ENCODE data around the gene KCTD1.

The KCTD1 gene

GRCh38 chr18:26538524-26538923, 9.8 kb downstream of the KCTD1 start:
- Histone ChIP-seq H2BK12ac (ENCODE audit: low read length) (no peak overlapping the region), H3K4me3 (ENCODE audit: low read length in 2 of 2) (no peak overlapping the region), H2BK5ac (ENCODE audit: low read length) (no peak overlapping the region), H3K4ac (ENCODE audit: low read length) (no peak overlapping the region), H3K9ac (ENCODE audit: low read depth, low read length, poor library complexity) (no peak overlapping the region), H3K9me3 (replicated peaks in 1 of 2; ENCODE audit: control insufficient read depth in 2 of 2, insufficient read depth in 1 of 2, low read depth in 1 of 2, low read length in 2 of 2) (no peaks in the 10 kb centered on the region), H3K4me1 (ENCODE audit: control insufficient read depth in 2 of 2, insufficient read depth in 1 of 2, low read depth in 1 of 2, low read length in 2 of 2) (peaks cover 0 to 7% of the 10 kb centered on the region in 2 donors), H3K27ac (replicated peaks; ENCODE audit: low read length) (no peak overlapping the region), H2BK120ac (ENCODE audit: low read depth, low read length) (no peak overlapping the region), H3K27me3 (ENCODE audit: control insufficient read depth in 3 of 3, insufficient read depth in 3 of 3, low read depth in 1 of 3, low read length in 3 of 3) (no peaks in the 10 kb centered on the region), H3K23ac (ENCODE audit: low read depth, low read length, poor library complexity) (no peak overlapping the region), H3K18ac (ENCODE audit: low read length) (no peak overlapping the region), H4K91ac (ENCODE audit: low read depth, low read length, poor library complexity) (no peak overlapping the region), H2BK15ac (ENCODE audit: low read length) (no peak overlapping the region), H3K14ac (ENCODE audit: low read length) (no peak overlapping the region), H4K8ac (ENCODE audit: low read depth, low read length) (no peak overlapping the region), H3K36me3 (replicated peaks in 1 of 2; ENCODE audit: control insufficient read depth in 2 of 2, insufficient read depth in 2 of 2, low read length in 2 of 2) (peaks cover 0 to 19% of the 10 kb centered on the region in 2 donors), H3K79me1 (ENCODE audit: low read depth, low read length) (no peaks in the 10 kb centered on the region), H2AK5ac (ENCODE audit: low read depth, low read length) (no peak overlapping the region), H2AFZ (ENCODE audit: low read length) (no peak overlapping the region), H3K4me2 (ENCODE audit: insufficient read depth, low read length, poor library complexity, severe bottlenecking) (no peak overlapping the region)
- no peak for DNase-seq (ENCODE audit: low spot score)
- WGBS, 2 donors (ENCODE audit: extremely low coverage in 2 of 2, insufficient read length in 2 of 2, insufficient replicate concordance in 1 of 2), result no CpG with 5 or more reads among the region's 2 CpGs

- H3K18ac ChIP-seq (ENCODE audit: low read length), result no peak overlapping the region
- H3K14ac ChIP-seq (ENCODE audit: low read length), result no peak overlapping the region
- no peak overlapping the region for H2BK5ac ChIP-seq (ENCODE audit: low read length)
- peaks cover 0 to 16% of the 10 kb centered on the region in 2 donors for H3K36me3 ChIP-seq (replicated peaks in 1 of 2; ENCODE audit: control insufficient read depth in 2 of 2, insufficient read depth in 2 of 2, low read length in 2 of 2)
- H3K9ac ChIP-seq (ENCODE audit: low read depth, low read length, poor library complexity), result no peak overlapping the region
- no peak overlapping the region for H2BK12ac ChIP-seq (ENCODE audit: low read length)
- no peak overlapping the region for H3K4me3 ChIP-seq (ENCODE audit: low read length in 2 of 2)
- H3K4ac ChIP-seq (ENCODE audit: low read length), result no peak overlapping the region
- H3K4me1 ChIP-seq (ENCODE audit: control insufficient read depth in 2 of 2, insufficient read depth in 1 of 2, low read depth in 1 of 2, low read length in 2 of 2), result peaks cover 3 to 7% of the 10 kb centered on the region in 2 donors
- no peak overlapping the region for H2BK15ac ChIP-seq (ENCODE audit: low read length)
- H3K4me2 ChIP-seq (ENCODE audit: insufficient read depth, low read length, poor library complexity, severe bottlenecking), result no peak overlapping the region
- DNase-seq (ENCODE audit: low spot score), result no peak
- no CpG with 5 or more reads among the region's 4 CpGs for WGBS, 2 donors (ENCODE audit: extremely low coverage in 2 of 2, insufficient read length in 2 of 2, insufficient replicate concordance in 1 of 2)
- H2BK120ac ChIP-seq (ENCODE audit: low read depth, low read length), result no peak overlapping the region
- H3K23ac ChIP-seq (ENCODE audit: low read depth, low read length, poor library complexity), result no peak overlapping the region
- no peaks in the 10 kb centered on the region for H3K79me1 ChIP-seq (ENCODE audit: low read depth, low read length)
- no peaks in the 10 kb centered on the region for H3K27me3 ChIP-seq (ENCODE audit: control insufficient read depth in 3 of 3, insufficient read depth in 3 of 3, low read depth in 1 of 3, low read length in 3 of 3)
- no peak overlapping the region for H4K8ac ChIP-seq (ENCODE audit: low read depth, low read length)
- no peak overlapping the region for H4K91ac ChIP-seq (ENCODE audit: low read depth, low read length, poor library complexity)
- H2AK5ac ChIP-seq (ENCODE audit: low read depth, low read length), result no peak overlapping the region
- H3K27ac ChIP-seq (replicated peaks; ENCODE audit: low read length), result no peak overlapping the region
- H2AFZ ChIP-seq (ENCODE audit: low read length), result no peak overlapping the region
- no peaks in the 10 kb centered on the region for H3K9me3 ChIP-seq (replicated peaks in 1 of 2; ENCODE audit: control insufficient read depth in 2 of 2, insufficient read depth in 1 of 2, low read depth in 1 of 2, low read length in 2 of 2)
These were observed 11.7 kb downstream of the KCTD1 start for GRCh38 chr18:26536664-26537063.

GRCh38 chr18:26536032-26536431, 12.3 kb downstream of the KCTD1 start:
- H2AK5ac ChIP-seq (ENCODE audit: low read depth, low read length), result no peak overlapping the region
- no peak for DNase-seq (ENCODE audit: low spot score)
- H2AFZ ChIP-seq (ENCODE audit: low read length), result no peak overlapping the region
- no peak overlapping the region for H4K8ac ChIP-seq (ENCODE audit: low read depth, low read length)
- no peak overlapping the region for H4K91ac ChIP-seq (ENCODE audit: low read depth, low read length, poor library complexity)
- H3K4ac ChIP-seq (ENCODE audit: low read length), result no peak overlapping the region
- no peak overlapping the region for H3K4me2 ChIP-seq (ENCODE audit: insufficient read depth, low read length, poor library complexity, severe bottlenecking)
- no peak overlapping the region for H3K9ac ChIP-seq (ENCODE audit: low read depth, low read length, poor library complexity)
- no peak overlapping the region for H3K4me3 ChIP-seq (ENCODE audit: low read length in 2 of 2)
- no peak overlapping the region for H2BK15ac ChIP-seq (ENCODE audit: low read length)
- H3K27me3 ChIP-seq (ENCODE audit: control insufficient read depth in 3 of 3, insufficient read depth in 3 of 3, low read depth in 1 of 3, low read length in 3 of 3), result no peaks in the 10 kb centered on the region
- no peak overlapping the region for H3K23ac ChIP-seq (ENCODE audit: low read depth, low read length, poor library complexity)
- H3K36me3 ChIP-seq (replicated peaks in 1 of 2; ENCODE audit: control insufficient read depth in 2 of 2, insufficient read depth in 2 of 2, low read length in 2 of 2), result peaks cover 0 to 16% of the 10 kb centered on the region in 2 donors
- no peaks in the 10 kb centered on the region for H3K9me3 ChIP-seq (replicated peaks in 1 of 2; ENCODE audit: control insufficient read depth in 2 of 2, insufficient read depth in 1 of 2, low read depth in 1 of 2, low read length in 2 of 2)
- H3K27ac ChIP-seq (replicated peaks; ENCODE audit: low read length), result no peak overlapping the region
- no peak overlapping the region for H3K18ac ChIP-seq (ENCODE audit: low read length)
- no peak overlapping the region for H2BK12ac ChIP-seq (ENCODE audit: low read length)
- no peaks in the 10 kb centered on the region for H3K79me1 ChIP-seq (ENCODE audit: low read depth, low read length)
- no peak overlapping the region for H2BK5ac ChIP-seq (ENCODE audit: low read length)
- WGBS, 2 donors (ENCODE audit: extremely low coverage in 2 of 2, insufficient read length in 2 of 2, insufficient replicate concordance in 1 of 2), result no CpG with 5 or more reads among the region's 1 CpG
- H3K14ac ChIP-seq (ENCODE audit: low read length), result no peak overlapping the region
- H2BK120ac ChIP-seq (ENCODE audit: low read depth, low read length), result no peak overlapping the region
- H3K4me1 ChIP-seq (ENCODE audit: control insufficient read depth in 2 of 2, insufficient read depth in 1 of 2, low read depth in 1 of 2, low read length in 2 of 2), result peaks cover 4 to 7% of the 10 kb centered on the region in 2 donors

DNA sequence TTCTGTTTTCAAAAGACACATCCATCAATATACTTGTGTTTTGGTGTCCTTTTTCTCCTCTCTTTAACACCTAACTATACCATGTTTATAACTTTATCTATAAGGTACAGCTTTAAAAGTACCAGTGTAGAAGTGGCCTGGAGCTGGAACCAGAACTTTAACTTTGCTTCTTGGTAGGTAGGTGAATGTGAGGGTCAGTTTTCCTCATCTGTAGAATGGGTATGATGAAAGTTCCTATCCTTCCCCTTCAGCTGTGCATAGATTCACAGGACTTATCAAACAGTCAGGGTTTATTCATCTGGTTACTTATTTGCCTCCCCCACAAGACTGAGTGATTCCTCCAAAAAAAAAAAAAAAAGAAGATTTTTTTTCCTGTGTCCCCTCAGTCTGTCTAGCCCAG, 12.7 kb downstream of the KCTD1 start:
- Histone ChIP-seq H3K27me3 (ENCODE audit: control insufficient read depth in 3 of 3, insufficient read depth in 3 of 3, low read depth in 1 of 3, low read length in 3 of 3) (no peaks in the 10 kb centered on the region), H3K18ac (ENCODE audit: low read length) (no peak overlapping the region), H3K4me3 (ENCODE audit: low read length in 2 of 2) (no peak overlapping the region), H4K91ac (ENCODE audit: low read depth, low read length, poor library complexity) (no peak overlapping the region), H3K9ac (ENCODE audit: low read depth, low read length, poor library complexity) (no peak overlapping the region), H4K8ac (ENCODE audit: low read depth, low read length) (no peak overlapping the region), H2BK12ac (ENCODE audit: low read length) (no peak overlapping the region), H2AK5ac (ENCODE audit: low read depth, low read length) (no peak overlapping the region), H2BK15ac (ENCODE audit: low read length) (no peak overlapping the region), H3K14ac (ENCODE audit: low read length) (no peak overlapping the region), H3K4ac (ENCODE audit: low read length) (no peak overlapping the region), H2BK5ac (ENCODE audit: low read length) (no peak overlapping the region), H3K9me3 (replicated peaks in 1 of 2; ENCODE audit: control insufficient read depth in 2 of 2, insufficient read depth in 1 of 2, low read depth in 1 of 2, low read length in 2 of 2) (no peaks in the 10 kb centered on the region), H2AFZ (ENCODE audit: low read length) (no peak overlapping the region), H3K36me3 (replicated peaks in 1 of 2; ENCODE audit: control insufficient read depth in 2 of 2, insufficient read depth in 2 of 2, low read length in 2 of 2) (peaks cover 0 to 13% of the 10 kb centered on the region in 2 donors), H3K4me1 (ENCODE audit: control insufficient read depth in 2 of 2, insufficient read depth in 1 of 2, low read depth in 1 of 2, low read length in 2 of 2) (peaks cover 4 to 7% of the 10 kb centered on the region in 2 donors), H2BK120ac (ENCODE audit: low read depth, low read length) (no peak overlapping the region), H3K27ac (replicated peaks; ENCODE audit: low read length) (no peak overlapping the region), H3K79me1 (ENCODE audit: low read depth, low read length) (no peaks in the 10 kb centered on the region), H3K4me2 (ENCODE audit: insufficient read depth, low read length, poor library complexity, severe bottlenecking) (no peak overlapping the region), H3K23ac (ENCODE audit: low read depth, low read length, poor library complexity) (no peak overlapping the region)
- DNase-seq (ENCODE audit: low spot score), result no peak
